Measurements from ENCODE around the gene APOL4. TPM values are rescaled to one million over a fixed set of nuclear protein-coding genes. Genes with fewer than 3 reads are reported as not detected.
"Not testable (repeated sequence)": the region's sequence is repeated elsewhere in the genome, so short reads cannot be mapped to it uniquely, and the experiment has no call there.

APOL4 gene
- total RNA-seq, 6 donors from 2014 or later, result 5.4 to 24.7 (median 10.2) TPM

DNA sequence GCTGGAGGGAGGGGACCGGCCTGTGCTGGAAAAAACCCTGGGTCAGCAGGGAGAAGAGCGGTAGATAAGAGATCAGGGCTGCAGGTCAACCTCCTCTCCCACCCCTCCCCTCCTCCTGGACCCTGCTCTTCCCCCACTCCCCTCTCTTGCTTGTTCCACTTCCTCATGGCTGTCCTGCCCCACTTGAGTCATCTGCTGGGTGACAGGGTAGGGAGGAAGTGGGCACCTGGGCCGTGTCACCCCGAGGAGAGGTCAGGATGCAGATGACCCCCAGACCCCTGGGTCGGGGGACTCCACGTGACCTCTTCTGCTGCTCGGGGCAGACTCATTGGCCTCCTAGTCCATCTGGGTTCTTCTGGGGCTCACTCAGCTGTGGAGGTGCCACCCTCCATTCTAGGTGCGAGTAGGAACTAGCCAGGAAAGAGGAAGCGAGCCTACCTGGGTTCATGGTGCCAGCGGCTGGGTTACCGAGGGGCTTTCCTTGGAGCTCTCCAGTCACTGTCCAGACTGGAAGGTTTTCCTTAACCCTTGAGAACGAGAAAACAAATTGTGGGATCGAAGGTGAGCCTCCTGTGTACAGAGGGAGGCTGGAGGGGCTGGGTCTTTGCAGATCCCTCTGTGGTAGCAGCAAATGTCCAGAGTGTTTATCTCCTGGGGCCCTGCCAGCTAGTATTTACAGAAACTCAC is 31.2 kb upstream of the APOL4 start:
- Histone ChIP-seq H3K9me3 (no peaks in the 10 kb centered on the region), H3K4me1 (peaks cover 33 to 49% (median 39%) of the 10 kb centered on the region in 4 donors), H3K27me3 (no peaks in the 10 kb centered on the region), H3K27ac (peak overlapping the region in 2 of 4 donors; percentile 1 to 4), H3K4me3 (no peak overlapping the region), H3K36me3 (peaks cover 12 to 75% (median 44%) of the 10 kb centered on the region in 4 donors)
- 75 to 86% methylated on average over 7 to 13 of the region's 13 CpGs for WGBS, 2 donors
- TF ChIP-seq POLR2A (IDR thresholded peaks at IDR 0.05) (no peak), EP300 (IDR thresholded peaks at IDR 0.05) (no peak)
- ATAC-seq (ENCODE audit: low FRiP score in 2 of 2) (peak in 1 of 2 donors; percentile 11), DNase-seq (no peak)

- not testable (repeated sequence) for H3K27me3 ChIP-seq; H3K9me3 ChIP-seq; DNase-seq; H3K27ac ChIP-seq; H3K4me3 ChIP-seq; ATAC-seq (ENCODE audit: low FRiP score in 2 of 2)
- Histone ChIP-seq H3K4me1 (peaks cover 15 to 32% (median 21%) of the 10 kb centered on the region in 4 donors), H3K36me3 (peaks cover 17 to 81% (median 49%) of the 10 kb centered on the region in 4 donors)
- 66 to 73% methylated on average over 5 of the region's 5 CpGs for WGBS, 2 donors
Observed at GRCh38 chr22:36231051-36231450, 29.4 kb upstream of the APOL4 start.

DNA sequence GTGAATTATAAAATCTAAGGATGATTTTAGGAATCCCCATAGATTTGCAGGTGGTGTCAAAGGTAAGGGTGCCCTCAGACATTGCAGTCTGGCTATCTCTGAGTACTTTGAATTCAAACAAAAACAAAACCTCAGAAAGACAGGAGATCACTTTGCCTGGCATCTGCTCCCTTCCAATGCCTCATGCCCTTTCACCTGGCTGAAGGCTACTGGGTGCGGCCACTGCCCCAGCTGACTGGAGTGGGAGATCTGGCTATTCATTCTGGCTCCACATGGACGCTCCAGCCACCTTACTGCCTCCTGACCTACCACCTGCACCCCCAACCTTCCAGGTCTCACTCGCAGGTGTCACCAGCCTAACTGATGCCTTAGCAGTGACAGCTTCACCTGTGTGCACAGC is 28.0 kb upstream of the APOL4 start:
- ATAC-seq (ENCODE audit: low FRiP score in 2 of 2); DNase-seq; H3K4me3 ChIP-seq; H3K27me3 ChIP-seq; H3K27ac ChIP-seq; H3K9me3 ChIP-seq: not testable (repeated sequence)
- 90 to 100% methylated on average over 3 of the region's 3 CpGs for WGBS, 2 donors
- peaks cover 2 to 18% (median 10%) of the 10 kb centered on the region in 4 donors for H3K4me1 ChIP-seq
- H3K36me3 ChIP-seq, result peaks cover 17 to 74% (median 49%) of the 10 kb centered on the region in 4 donors

- Histone ChIP-seq H3K9me3 (no peaks in the 10 kb centered on the region), H3K4me1 (peaks cover 0 to 12% (median 4%) of the 10 kb centered on the region in 4 donors), H3K27ac (no peak overlapping the region), H3K4me3 (no peak overlapping the region), H3K36me3 (peaks cover 17 to 73% (median 49%) of the 10 kb centered on the region in 4 donors), H3K27me3 (no peaks in the 10 kb centered on the region)
- TF ChIP-seq POLR2AphosphoS5 (IDR thresholded peaks at IDR 0.05) (no peak), POLR2A (IDR thresholded peaks at IDR 0.05) (no peak), EP300 (IDR thresholded peaks at IDR 0.05) (no peak), CTCF (IDR thresholded peaks at IDR 0.05) (no peak)
- WGBS, 2 donors, result 74 to 85% methylated on average over 7 of the region's 7 CpGs
- DNase-seq (no peak), ATAC-seq (ENCODE audit: low FRiP score in 2 of 2) (no peak)
Observed at GRCh38 chr22:36228944-36229343, 27.3 kb upstream of the APOL4 start.

DNA sequence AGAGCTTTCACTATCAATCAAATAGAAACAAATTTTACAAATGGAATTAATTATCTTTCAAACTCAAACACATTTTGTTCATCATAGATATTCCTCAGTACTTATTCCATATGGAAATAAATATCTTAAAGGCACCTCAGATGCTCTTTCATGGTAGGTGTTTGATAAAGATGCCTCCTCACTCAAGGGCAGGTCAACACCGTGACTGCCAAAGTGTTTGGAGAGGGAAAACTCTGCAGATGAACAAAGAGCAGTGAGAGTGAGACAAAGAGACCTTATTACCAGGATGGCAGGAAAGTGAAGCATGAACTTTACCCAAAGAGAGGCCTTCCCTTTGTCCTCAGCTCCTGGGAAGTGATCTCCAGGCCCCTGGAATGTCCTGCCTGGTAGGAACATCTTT is 26.8 kb upstream of the APOL4 start:
- H3K27me3 ChIP-seq; ATAC-seq (ENCODE audit: low FRiP score in 2 of 2); DNase-seq; H3K27ac ChIP-seq; H3K4me1 ChIP-seq; H3K9me3 ChIP-seq; H3K4me3 ChIP-seq: not testable (repeated sequence)
- peaks cover 17 to 67% (median 48%) of the 10 kb centered on the region in 4 donors for H3K36me3 ChIP-seq
- 80% methylated on average over 1 of the region's 1 CpG for WGBS, 2 donors

DNA sequence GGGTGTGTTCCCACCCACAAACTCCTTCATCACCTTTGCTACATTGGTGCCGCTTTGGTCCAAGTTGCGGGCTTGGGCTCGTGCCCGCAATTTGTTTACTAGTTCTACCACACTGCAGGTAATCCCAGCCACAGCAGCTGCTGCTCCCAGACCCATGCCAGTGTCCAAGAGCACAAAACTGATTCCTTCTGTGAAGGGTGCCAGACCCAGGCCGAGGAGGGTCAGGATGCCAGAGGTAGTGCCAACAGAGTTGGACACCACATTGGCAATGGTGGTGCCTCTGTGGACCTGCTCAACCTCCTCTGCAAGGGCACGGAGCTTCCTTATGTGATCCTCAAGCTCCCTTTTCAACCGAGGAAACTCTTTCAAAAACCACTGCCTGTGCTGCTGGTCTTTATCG is 26.2 kb upstream of the APOL4 start:
- TF ChIP-seq POLR2AphosphoS5 (IDR thresholded peaks at IDR 0.05), result no peak
- no peak for TF ChIP-seq CTCF (IDR thresholded peaks at IDR 0.05)
- no peak for TF ChIP-seq POLR2A (IDR thresholded peaks at IDR 0.05)
- no peak for TF ChIP-seq EP300 (IDR thresholded peaks at IDR 0.05)
- Histone ChIP-seq H3K4me1 (peaks cover 0 to 1% (median 0%) of the 10 kb centered on the region in 4 donors), H3K27me3 (no peaks in the 10 kb centered on the region), H3K36me3 (peaks cover 13 to 61% (median 42%) of the 10 kb centered on the region in 4 donors), H3K4me3 (no peak overlapping the region), H3K9me3 (no peaks in the 10 kb centered on the region), H3K27ac (no peak overlapping the region)
- 92 to 96% methylated on average over 6 to 8 of the region's 8 CpGs for WGBS, 2 donors
- ATAC-seq (ENCODE audit: low FRiP score in 2 of 2) (no peak), DNase-seq (no peak)

DNA sequence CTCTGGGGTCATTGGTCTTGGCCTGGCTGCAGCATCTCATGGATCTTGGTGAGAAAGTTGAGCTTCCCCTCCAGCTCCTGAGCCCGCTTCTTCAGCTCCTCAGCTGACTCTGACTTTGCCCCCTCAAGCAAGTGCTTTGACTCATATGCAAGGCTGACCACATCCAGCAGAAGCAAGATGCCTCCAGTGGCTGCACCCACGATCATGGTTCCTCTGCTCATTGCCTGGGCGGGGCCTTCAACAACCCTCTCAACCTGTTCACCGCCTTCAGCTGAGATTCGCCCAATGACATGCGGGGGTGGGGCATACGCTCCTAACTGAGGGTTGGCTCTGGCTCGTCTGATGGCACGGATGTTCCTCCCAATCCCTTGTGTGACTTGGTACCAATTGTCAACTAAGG is 25.8 kb upstream of the APOL4 start:
- Histone ChIP-seq H3K27ac (no peak overlapping the region), H3K9me3 (no peaks in the 10 kb centered on the region), H3K4me3 (no peak overlapping the region), H3K36me3 (peaks cover 13 to 57% (median 38%) of the 10 kb centered on the region in 4 donors), H3K27me3 (no peaks in the 10 kb centered on the region), H3K4me1 (no peaks in the 10 kb centered on the region)
- DNase-seq, result no peak
- TF ChIP-seq POLR2AphosphoS5 (IDR thresholded peaks at IDR 0.05) (no peak), CTCF (IDR thresholded peaks at IDR 0.05) (no peak), POLR2A (IDR thresholded peaks at IDR 0.05) (no peak), EP300 (IDR thresholded peaks at IDR 0.05) (no peak)
- WGBS, 2 donors, result 87 to 88% methylated on average over 8 to 9 of the region's 9 CpGs
- ATAC-seq (ENCODE audit: low FRiP score in 2 of 2), result no peak
